Sciatic nerve (tissue), 2 donors: Measurements from ENCODE around the gene SKP2. TPM values are rescaled to one million over a fixed set of nuclear protein-coding genes. Genes with fewer than 3 reads are reported as not detected.

Experiments used
- ATAC-seq: fragments of 200-7000 bp; cut with Tn5 transposase; one replicate; pipeline ENCODE4 v1.9.1; 2020; ENCODE audit warnings: mild to moderate bottlenecking, moderate library complexity
- DNase-seq: peaks from one replicate; pipeline ENCODE4 v3.0.0-alpha.2; 2020; ENCODE audit warnings: low spot score
- intact Hi-C: fragments of 100-400 bp; cut with DNase I; formaldehyde crosslinking; loops from one replicate; pipeline ENCODE4 v1.14.2; 2022
- microRNA-seq: library from miRNA; unstranded; fragments of <30 nt; microRNA quantifications from one replicate; pipeline ENCODE4 v1.2.0, GENCODE V29; 2020
- total RNA-seq: library from RNA; stranded (reverse); fragmentation: NEBNext Ultra II Directional; extraction: Animal tissue kit (Norgen Biotek cat#: 25700); gene quantifications from one replicate; pipeline ENCODE4 v1.2.1, GENCODE V29; 2021
- donor health status: DM: no; HTN: no; CAD: no.
- donor health status: DM: no; HTN: no; CAD: no.

SKP2 gene
- total RNA-seq, 1 donor from 2014 or later: 17.3 TPM

GRCh38 chr5:36232533-36232932 is 80.6 kb downstream of the SKP2 start:
- intact Hi-C loops: no loop called here
- no peak for ATAC-seq
- DNase-seq: no peak

Small RNA genes within 50 kb of the gene (microRNA-seq; reads per million reads assigned to microRNA genes)
- 2.2 reads per million for gene MIR580

Other genes with a start within 250 kb of the SKP2 start
- not detected for gene CAPSL, start 213.5 kb upstream of the SKP2 start, total RNA-seq
- not detected for gene UGT3A1, start 160.7 kb upstream of the SKP2 start, total RNA-seq
- gene UGT3A2, start 85.2 kb upstream of the SKP2 start, total RNA-seq: not detected
- gene LMBRD2, start 224 bp upstream of the SKP2 start, total RNA-seq: 18.5 TPM
- gene NADK2, start 89.8 kb downstream of the SKP2 start, total RNA-seq: 39.9 TPM
- 0.40 TPM for gene RANBP3L, start 149.8 kb downstream of the SKP2 start, total RNA-seq